GM20000 (cell line): ENCODE data around the gene KASH5.
A peak's percentile ranks its signal among the peaks of the same experiment; 100 is the strongest.

Source experiments
- DNase-seq: peaks from one replicate; pipeline ENCODE4 v3.0.0; 2012; ENCODE audit warnings: low spot score
- TF ChIP-seq, protein P1 (sequence below): IDR thresholded peaks from 2 replicates; pipeline ENCODE4 v1.5.1; 2012; ENCODE audit warnings: mild to moderate bottlenecking, control low read depth; ENCODE audit errors: extremely low read depth, missing control alignments

KASH5 gene

DNA sequence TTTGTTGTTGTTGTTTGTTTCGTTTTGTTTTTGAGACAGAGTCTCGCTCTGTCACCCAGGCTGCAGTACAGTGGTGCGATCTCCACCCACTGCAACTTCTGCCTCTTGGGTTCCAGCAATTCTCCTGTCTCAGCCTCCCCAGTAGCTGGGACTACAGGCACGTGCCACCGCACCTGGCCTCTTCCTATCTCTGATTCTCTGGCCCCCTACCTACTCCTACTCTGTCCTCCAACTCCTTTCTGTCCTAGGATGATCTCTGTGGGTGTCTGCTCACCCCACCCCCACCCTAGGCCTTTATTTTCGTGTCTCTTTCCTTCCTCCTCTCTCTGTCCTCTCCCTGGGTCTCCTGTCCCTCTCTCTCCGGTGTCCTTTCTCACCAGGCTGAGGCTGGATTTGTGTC lies 62.4 kb downstream of the KASH5 start:
- TF ChIP-seq, protein P1, sequence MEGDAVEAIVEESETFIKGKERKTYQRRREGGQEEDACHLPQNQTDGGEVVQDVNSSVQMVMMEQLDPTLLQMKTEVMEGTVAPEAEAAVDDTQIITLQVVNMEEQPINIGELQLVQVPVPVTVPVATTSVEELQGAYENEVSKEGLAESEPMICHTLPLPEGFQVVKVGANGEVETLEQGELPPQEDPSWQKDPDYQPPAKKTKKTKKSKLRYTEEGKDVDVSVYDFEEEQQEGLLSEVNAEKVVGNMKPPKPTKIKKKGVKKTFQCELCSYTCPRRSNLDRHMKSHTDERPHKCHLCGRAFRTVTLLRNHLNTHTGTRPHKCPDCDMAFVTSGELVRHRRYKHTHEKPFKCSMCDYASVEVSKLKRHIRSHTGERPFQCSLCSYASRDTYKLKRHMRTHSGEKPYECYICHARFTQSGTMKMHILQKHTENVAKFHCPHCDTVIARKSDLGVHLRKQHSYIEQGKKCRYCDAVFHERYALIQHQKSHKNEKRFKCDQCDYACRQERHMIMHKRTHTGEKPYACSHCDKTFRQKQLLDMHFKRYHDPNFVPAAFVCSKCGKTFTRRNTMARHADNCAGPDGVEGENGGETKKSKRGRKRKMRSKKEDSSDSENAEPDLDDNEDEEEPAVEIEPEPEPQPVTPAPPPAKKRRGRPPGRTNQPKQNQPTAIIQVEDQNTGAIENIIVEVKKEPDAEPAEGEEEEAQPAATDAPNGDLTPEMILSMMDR, result no peak
- DNase-seq, result no peak

DNA sequence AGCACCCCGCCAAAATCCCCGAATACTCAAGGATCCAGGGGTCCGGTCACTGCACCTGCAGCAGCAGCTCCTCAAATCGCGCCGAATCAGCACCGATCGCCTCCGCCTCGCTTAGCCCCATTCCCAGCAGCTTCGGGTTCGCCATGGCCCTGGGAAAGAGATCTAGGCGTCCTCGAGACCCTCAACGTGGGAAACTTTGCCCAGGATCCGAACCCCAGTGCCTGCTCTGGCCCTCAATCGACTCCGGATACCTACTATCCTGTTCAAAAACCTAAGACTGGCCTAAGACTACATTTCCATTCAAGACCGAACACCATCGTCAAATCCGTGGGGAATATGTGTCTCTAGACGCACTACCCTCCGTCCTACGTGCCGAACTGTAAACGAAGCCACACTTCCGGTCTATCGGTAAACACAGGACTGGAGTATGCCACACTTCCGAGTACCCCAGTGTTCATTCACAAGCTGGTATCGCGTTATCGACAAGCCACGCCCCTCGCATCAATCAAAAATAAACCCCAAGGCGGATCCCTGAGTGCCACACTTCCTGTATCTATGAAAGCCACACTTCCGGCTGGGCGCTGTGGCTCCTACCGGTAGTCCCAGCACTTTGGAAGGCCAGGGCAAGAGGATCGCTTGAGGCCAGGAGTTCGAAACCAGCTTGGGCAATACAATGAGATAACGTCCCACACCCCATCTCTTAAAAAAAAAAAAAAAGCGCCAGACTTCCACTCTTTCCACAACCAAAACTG lies 63.6 kb downstream of the KASH5 start, which contains the start of gene PIH1D1:
Gene PIH1D1 (minus strand): TSS at position 385 of the 752 bp plus-strand sequence. CDS start 240 bp downstream, at position 145.
- TF ChIP-seq, protein P1, result no peak
- DNase-seq, result peak; percentile 90

DNA sequence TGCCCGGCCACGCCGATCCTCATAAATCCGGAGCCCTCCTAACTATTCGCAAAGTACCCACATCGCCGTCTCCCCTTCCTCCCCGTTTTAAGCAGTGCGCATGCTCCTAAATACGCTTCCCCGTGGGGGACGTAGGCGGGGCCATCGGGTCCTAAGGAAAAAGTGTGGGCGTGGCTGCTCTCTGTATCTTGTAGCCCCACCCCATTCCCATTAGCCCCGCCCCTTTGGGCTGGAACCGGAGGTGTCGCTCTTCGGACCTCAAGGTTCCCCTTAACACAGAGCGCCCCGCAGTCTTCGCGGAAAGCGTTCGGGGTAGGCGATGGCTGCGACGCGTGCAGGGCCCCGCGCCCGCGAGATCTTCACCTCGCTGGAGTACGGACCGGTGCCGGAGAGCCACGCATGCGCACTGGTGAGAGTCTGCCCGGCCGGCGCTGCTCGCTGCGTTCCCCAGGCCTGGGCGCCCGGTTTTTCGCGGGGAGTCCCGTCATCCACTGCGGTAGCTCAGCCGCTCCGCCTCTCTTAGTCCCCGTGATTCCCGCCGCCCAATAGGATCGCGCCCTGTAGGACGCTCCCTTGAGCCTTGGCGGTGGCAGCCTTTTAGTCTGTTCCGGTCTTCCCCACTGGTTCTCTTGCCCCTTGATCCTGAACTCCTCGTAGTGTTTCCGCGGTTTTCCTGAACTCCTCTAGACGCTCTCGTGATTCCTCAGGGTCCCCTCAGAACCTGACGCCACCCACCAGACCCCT lies 65.1 kb downstream of the KASH5 start, which contains the start of gene ALDH16A1:
Gene ALDH16A1 (plus strand): TSS at position 213 of the 744 bp plus-strand sequence. CDS start 107 bp downstream, at position 320.
- peak; percentile 95 for DNase-seq
- TF ChIP-seq, protein P1, result no peak

DNA sequence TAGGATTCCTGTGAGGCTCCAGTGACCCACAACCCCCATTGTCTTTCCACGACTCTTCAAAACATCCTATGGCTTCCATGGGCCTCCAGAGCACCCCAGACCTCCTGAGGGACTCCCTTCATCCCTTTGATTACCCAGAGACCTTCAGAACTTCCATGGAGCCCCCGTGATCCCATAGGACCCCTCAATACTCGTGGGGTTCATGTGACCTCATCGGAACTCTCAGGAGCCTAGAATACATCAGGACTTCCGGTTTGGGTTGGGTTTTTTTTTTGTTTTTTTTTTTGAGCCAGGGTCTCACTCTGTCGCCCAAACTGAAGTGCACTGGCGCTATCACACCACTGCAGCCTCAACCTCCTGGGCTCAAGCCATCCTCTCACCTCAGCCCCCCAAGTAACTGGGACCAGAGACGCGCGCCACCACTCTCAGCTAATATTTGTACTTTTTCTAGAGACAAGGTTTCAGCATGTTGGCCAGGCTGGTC lies 65.8 kb downstream of the KASH5 start:
- DNase-seq, result peak; percentile 49
- TF ChIP-seq, protein P1, result no peak

DNA sequence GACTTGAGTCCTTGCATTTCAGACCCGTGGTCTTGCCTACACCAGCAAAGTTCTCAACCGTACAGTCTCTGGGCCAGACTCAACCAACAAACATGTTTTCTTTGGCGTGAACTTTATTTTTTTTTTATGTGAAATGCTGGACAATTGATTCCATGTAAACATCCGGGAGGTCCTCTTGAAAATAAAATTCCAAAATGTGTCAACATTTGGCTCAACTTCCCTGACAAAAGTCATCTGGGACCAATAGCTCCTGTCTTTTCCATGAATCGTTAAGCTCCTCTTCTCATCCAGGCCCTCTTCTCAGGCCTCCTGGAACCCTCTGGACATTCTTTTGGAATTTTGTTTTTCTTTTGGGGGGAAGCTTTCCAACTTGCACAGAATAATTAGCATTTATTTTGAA lies 67.7 kb downstream of the KASH5 start:
- DNase-seq, result no peak
- TF ChIP-seq, protein P1, result no peak

DNA sequence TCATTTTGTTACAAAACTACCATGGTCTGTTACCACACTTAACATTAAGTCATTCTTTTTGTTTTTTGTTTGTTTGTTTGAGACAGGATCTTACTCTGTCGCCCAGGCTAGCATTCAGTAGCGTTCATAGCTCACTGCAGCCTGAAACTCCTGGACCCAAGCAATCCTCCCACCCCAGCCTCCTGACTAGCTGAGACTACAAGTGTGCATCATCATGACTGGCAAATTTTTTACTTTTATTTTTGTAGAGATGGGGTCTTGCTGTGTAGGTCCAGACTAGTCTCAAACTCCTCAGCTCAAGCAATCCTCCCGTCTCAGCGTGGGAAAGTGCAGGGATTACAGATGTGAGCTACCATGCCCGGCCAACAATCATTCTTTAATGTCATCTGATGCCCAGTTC lies 68.3 kb downstream of the KASH5 start:
- DNase-seq, result no peak
- TF ChIP-seq, protein P1, result no peak

DNA sequence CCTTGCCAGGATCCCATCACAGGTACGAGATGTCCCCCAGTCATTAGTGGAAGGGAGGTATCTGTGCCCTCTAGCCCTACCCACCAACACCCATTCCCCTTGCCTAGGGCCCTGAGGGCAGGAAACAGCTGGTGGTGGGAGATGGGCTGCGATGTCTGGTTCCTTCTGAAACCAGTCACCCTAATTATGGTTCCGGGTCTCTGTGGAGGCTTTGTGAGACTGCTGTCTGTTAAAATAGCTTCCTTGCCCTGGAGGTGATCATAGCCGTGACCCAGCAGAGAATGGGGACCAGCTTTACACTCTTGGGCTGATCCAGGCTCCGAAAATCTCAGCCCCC lies 70.5 kb downstream of the KASH5 start:
- TF ChIP-seq, protein P1, result no peak
- DNase-seq, result peak; percentile 31
